ENCODE measurements around the gene CD80. TPM values are rescaled to one million over a fixed set of nuclear protein-coding genes. Genes with fewer than 3 reads are reported as not detected.

Gene CD80
- total and polyA plus RNA-seq, 9 of the 15 experiments (the other 6 are each of a cell fraction or from before 2014, with no cell fraction given): 3.0 to 8.2 (median 5.7) TPM

DNA sequence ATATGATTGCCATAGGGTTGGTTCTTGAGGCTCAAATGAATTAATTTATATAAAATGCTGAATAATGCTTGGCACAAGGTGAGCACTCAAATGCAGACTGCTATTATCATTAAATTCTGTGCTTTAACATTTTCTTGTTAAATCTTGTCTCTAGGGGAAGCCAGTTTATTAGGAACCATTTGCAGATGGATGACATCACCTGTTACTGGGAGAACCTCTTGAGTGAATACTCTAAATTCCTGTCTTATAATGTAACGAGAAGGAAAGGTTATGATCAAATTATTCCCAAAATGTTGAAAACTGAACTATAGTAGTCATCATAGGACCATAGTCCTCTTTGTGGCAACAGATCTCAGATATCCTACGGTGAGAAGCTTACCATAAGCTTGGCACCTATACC lies 67.3 kb downstream of the CD80 start:
- Histone ChIP-seq H3K36me3 (ENCODE audit: control insufficient read depth, insufficient read depth, low read length) (peaks cover 36% of the 10 kb centered on the region; the same call in 2 of the 3 replicates), H3K9me1 (ENCODE audit: control insufficient read depth, insufficient read depth, low read length) (no peaks in the 10 kb centered on the region), H3K4me1 (replicated peaks in 1 of 2; ENCODE audit: control insufficient read depth in 2 of 2, insufficient read depth in 2 of 2, low read length in 2 of 2) (no peaks in the 10 kb centered on the region; a peak in 1 of 5 replicates), H3K27ac (ENCODE audit: extremely low read depth, low read depth, low read length) (no peak overlapping the region), H3K27me3 (ENCODE audit: control insufficient read depth in 2 of 2, insufficient read depth in 2 of 2, low read length in 2 of 2) (no peaks in the 10 kb centered on the region), H3K79me2 (ENCODE audit: control insufficient read depth, insufficient read depth, low read length) (peaks cover under 1% of the 10 kb centered on the region; the same call in 1 of the 3 replicates), H3K9me3 (replicated peaks; ENCODE audit: control insufficient read depth, insufficient read depth, low read depth, low read length) (no peaks in the 10 kb centered on the region), H2AFZ (ENCODE audit: low read depth, low read length) (no peak overlapping the region), H3K4me3 (no peak overlapping the region), H3K9ac (ENCODE audit: insufficient read depth in 1 of 2, low read depth in 2 of 2, low read length in 2 of 2) (no peak overlapping the region), H4K20me1 (replicated peaks; ENCODE audit: control insufficient read depth, insufficient read depth, low read length) (no peaks in the 10 kb centered on the region), H3K4me2 (ENCODE audit: insufficient read depth, low read length) (no peak overlapping the region)
- ATAC-seq (no peak), FAIRE-seq (no peak), DNase-seq (ENCODE audit: extremely low read depth in 1 of 4, low spot score in 3 of 4) (no peak)
- ChIA-PET CTCF (ENCODE audit: low intra/inter-chr PET ratio) (no interaction called here), POLR2A (interaction anchor here (0.9 kb wide), 1 partner anchor 37 kb away, joined by 3 read pairs; no protein-coding TSS in a partner anchor)
- WGBS (ENCODE audit: insufficient coverage, low coverage, missing lambda C conversion rate): 100% methylated on average over 2 of the region's 2 CpGs
- intact Hi-C loops (cut with micrococcal nuclease) (no loop called here), in situ Hi-C loops (cut with MboI) (no loop called here)
- TF ChIP-seq CHD2 (IDR thresholded peaks at IDR 0.05; ENCODE audit: low read depth, low read length) (no peak), RFX5 (IDR thresholded peaks at IDR 0.05; ENCODE audit: low read depth, low read length) (peak; percentile 61)
- TF ChIP-seq, protein P1, sequence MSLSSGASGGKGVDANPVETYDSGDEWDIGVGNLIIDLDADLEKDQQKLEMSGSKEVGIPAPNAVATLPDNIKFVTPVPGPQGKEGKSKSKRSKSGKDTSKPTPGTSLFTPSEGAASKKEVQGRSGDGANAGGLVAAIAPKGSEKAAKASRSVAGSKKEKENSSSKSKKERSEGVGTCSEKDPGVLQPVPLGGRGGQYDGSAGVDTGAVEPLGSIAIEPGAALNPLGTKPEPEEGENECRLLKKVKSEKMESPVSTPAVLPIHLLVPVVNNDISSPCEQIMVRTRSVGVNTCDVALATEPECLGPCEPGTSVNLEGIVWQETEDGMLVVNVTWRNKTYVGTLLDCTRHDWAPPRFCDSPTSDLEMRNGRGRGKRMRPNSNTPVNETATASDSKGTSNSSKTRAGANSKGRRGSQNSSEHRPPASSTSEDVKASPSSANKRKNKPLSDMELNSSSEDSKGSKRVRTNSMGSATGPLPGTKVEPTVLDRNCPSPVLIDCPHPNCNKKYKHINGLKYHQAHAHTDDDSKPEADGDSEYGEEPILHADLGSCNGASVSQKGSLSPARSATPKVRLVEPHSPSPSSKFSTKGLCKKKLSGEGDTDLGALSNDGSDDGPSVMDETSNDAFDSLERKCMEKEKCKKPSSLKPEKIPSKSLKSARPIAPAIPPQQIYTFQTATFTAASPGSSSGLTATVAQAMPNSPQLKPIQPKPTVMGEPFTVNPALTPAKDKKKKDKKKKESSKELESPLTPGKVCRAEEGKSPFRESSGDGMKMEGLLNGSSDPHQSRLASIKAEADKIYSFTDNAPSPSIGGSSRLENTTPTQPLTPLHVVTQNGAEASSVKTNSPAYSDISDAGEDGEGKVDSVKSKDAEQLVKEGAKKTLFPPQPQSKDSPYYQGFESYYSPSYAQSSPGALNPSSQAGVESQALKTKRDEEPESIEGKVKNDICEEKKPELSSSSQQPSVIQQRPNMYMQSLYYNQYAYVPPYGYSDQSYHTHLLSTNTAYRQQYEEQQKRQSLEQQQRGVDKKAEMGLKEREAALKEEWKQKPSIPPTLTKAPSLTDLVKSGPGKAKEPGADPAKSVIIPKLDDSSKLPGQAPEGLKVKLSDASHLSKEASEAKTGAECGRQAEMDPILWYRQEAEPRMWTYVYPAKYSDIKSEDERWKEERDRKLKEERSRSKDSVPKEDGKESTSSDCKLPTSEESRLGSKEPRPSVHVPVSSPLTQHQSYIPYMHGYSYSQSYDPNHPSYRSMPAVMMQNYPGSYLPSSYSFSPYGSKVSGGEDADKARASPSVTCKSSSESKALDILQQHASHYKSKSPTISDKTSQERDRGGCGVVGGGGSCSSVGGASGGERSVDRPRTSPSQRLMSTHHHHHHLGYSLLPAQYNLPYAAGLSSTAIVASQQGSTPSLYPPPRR (CRISPR knock-in tag; IDR thresholded peaks at IDR 0.05; ENCODE audit: borderline replicate concordance): no peak
- BruUV-seq (replicated peaks): no TSS peak

Data from K562 (cell line).